ENCODE results near the gene MAST4. TPM values are rescaled to one million over a fixed set of nuclear protein-coding genes. Genes with fewer than 3 reads are reported as not detected.

Gene MAST4
- total RNA-seq, 1 donor from 2014 or later: 55.2 TPM

DNA sequence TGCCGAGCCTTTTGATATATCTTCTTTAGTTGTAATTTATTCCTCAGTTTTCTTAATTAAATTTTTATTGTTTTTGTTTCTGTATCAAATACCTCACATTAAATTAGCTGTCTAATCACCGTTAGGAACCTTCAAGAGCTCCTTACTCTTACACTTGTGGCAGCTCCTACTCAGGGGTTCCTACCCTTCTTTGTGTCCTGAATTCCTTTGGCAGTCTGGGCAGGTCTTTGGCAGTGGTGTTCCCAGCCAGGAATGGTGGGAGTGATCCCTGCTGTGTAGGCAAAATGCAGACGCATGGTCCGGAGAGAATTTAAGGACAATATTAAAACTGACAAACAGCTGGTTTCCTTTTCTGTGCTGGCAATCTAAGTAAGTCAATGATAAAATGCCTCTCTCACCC lies 41.8 kb downstream of the MAST4 start:
- DNase-seq (ENCODE audit: low spot score in 2 of 2): no peak
- no peaks in the 10 kb centered on the region for H3K36me3 ChIP-seq
- H3K27ac ChIP-seq: no peak overlapping the region
- H3K27me3 ChIP-seq: no peaks in the 10 kb centered on the region
- H3K4me1 ChIP-seq: no peaks in the 10 kb centered on the region
- H3K4me3 ChIP-seq: no peak overlapping the region
- TF ChIP-seq, protein P1, sequence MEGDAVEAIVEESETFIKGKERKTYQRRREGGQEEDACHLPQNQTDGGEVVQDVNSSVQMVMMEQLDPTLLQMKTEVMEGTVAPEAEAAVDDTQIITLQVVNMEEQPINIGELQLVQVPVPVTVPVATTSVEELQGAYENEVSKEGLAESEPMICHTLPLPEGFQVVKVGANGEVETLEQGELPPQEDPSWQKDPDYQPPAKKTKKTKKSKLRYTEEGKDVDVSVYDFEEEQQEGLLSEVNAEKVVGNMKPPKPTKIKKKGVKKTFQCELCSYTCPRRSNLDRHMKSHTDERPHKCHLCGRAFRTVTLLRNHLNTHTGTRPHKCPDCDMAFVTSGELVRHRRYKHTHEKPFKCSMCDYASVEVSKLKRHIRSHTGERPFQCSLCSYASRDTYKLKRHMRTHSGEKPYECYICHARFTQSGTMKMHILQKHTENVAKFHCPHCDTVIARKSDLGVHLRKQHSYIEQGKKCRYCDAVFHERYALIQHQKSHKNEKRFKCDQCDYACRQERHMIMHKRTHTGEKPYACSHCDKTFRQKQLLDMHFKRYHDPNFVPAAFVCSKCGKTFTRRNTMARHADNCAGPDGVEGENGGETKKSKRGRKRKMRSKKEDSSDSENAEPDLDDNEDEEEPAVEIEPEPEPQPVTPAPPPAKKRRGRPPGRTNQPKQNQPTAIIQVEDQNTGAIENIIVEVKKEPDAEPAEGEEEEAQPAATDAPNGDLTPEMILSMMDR (IDR thresholded peaks at IDR 0.05): no peak
- intact Hi-C loops (cut with DNase I): no loop called here
- H3K9me3 ChIP-seq: no peaks in the 10 kb centered on the region

DNA sequence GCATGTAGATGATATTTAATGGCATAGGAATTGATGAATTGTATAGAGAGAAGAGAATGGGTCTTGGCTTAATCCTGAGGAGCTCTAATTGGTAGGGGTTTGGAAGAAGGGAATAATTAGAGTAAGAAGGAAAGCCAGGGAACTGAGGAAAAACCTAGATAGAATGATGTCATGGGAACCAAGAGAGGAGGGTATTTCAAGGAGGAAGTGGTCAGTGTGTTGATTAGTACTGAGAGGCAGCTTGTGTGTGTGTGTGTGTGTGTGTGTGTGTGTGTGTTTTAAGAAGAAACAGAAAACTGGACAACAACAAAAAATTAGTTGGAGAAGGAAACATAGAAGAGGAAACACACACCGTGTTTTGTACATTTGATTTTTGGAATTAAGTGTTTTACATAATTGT lies 42.8 kb downstream of the MAST4 start:
- no peaks in the 10 kb centered on the region for H3K27me3 ChIP-seq
- no peak overlapping the region for H3K27ac ChIP-seq
- no peak for DNase-seq (ENCODE audit: low spot score in 2 of 2)
- no peaks in the 10 kb centered on the region for H3K9me3 ChIP-seq
- H3K36me3 ChIP-seq: no peaks in the 10 kb centered on the region
- TF ChIP-seq, protein P1 (IDR thresholded peaks at IDR 0.05): no peak
- no peak overlapping the region for H3K4me3 ChIP-seq
- H3K4me1 ChIP-seq: no peaks in the 10 kb centered on the region
- intact Hi-C loops (cut with DNase I): no loop called here

DNA sequence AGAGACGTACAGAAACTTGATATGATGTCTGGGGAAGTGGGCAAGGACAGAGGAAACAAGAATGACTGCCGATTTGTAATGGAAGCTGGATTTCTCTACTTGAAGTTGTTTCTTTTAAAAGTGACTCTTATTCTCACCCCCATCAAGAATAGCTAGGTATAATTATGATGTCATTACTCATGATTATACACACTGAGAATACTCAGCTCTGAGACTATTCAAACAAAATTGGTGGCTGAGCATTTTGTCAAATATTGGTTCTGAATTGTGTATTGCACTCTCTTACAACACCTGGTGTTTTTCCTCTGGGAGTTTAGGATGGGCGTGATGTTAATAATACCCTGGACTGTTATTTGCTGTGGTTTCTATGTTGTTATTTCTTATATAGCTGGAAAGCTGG lies 46.3 kb downstream of the MAST4 start:
- intact Hi-C loops (cut with DNase I): no loop called here
- DNase-seq (ENCODE audit: low spot score in 2 of 2): no peak
- no peaks in the 10 kb centered on the region for H3K9me3 ChIP-seq
- H3K4me1 ChIP-seq: no peaks in the 10 kb centered on the region
- H3K27me3 ChIP-seq: no peaks in the 10 kb centered on the region
- TF ChIP-seq, protein P1 (IDR thresholded peaks at IDR 0.05): no peak
- no peak overlapping the region for H3K4me3 ChIP-seq
- H3K27ac ChIP-seq: no peak overlapping the region
- H3K36me3 ChIP-seq: no peaks in the 10 kb centered on the region

DNA sequence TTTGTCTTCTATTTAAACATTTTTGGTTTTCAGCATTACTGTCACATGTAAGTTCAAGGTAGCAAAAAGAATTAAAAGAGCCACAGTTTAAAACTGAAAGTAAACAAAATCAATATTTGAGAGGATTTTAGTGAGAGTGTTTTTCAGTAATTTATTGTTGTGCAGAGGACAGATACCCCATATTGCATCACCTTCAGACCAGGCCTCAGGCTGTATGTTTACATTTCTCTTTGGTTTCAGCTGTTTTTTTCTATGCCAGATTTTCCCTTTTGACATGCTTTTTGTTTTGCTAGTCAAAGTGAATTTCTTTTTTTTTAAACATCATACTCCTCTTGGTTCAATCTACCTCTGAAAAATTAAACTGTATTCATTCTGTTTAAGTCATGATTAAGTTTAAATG lies 47.2 kb downstream of the MAST4 start:
- Histone ChIP-seq H3K27ac (no peak overlapping the region), H3K9me3 (no peaks in the 10 kb centered on the region), H3K36me3 (no peaks in the 10 kb centered on the region), H3K4me1 (no peaks in the 10 kb centered on the region), H3K4me3 (no peak overlapping the region), H3K27me3 (no peaks in the 10 kb centered on the region)
- TF ChIP-seq, protein P1 (IDR thresholded peaks at IDR 0.05): no peak
- DNase-seq (ENCODE audit: low spot score in 2 of 2): no peak
- intact Hi-C loops (cut with DNase I): no loop called here

DNA sequence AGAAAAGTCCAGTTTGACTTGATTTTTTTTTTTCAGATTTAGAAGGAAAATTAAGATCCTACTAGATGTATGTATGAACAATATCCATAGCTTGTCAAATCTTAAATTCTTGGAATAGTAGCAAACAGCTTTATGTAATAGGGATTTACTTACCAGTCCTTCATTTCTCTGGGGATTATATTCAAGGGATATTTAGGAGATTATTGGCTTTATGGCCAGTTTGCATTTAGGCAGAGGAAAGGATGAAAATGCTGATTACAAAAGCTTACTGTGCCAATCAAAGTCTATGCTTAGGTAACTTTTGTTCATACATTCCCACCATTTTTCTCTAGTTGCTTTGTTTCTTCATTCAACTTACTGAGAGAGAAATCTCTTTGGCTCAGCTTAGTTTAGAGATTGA lies 47.9 kb downstream of the MAST4 start:
- intact Hi-C loops (cut with DNase I): no loop called here
- TF ChIP-seq, protein P1 (IDR thresholded peaks at IDR 0.05): no peak
- no peaks in the 10 kb centered on the region for H3K9me3 ChIP-seq
- no peaks in the 10 kb centered on the region for H3K36me3 ChIP-seq
- no peaks in the 10 kb centered on the region for H3K4me1 ChIP-seq
- H3K27me3 ChIP-seq: no peaks in the 10 kb centered on the region
- no peak overlapping the region for H3K4me3 ChIP-seq
- H3K27ac ChIP-seq: no peak overlapping the region
- DNase-seq (ENCODE audit: low spot score in 2 of 2): no peak

DNA sequence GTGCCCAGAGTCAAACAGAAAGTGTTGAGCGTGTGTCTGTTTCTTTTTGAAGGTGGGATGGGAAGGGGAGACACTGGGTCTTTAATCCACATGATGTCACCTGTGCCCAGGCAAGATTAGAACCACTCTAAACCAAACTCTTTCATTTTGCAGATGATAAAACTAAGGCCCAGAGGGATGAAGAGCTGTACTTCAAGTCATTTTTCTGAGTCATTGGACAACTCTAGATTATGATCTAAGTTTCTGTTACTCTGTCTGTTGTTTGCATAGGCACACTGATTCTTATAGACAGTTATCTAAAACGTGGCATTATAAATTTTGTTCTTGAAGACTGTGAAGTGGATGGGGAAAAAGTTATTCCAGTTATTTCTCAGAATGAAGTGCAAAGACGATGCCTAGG lies 48.8 kb downstream of the MAST4 start:
- H3K9me3 ChIP-seq: no peaks in the 10 kb centered on the region
- TF ChIP-seq, protein P1 (IDR thresholded peaks at IDR 0.05): no peak
- H3K4me3 ChIP-seq: no peak overlapping the region
- no peak for DNase-seq (ENCODE audit: low spot score in 2 of 2)
- H3K36me3 ChIP-seq: no peaks in the 10 kb centered on the region
- intact Hi-C loops (cut with DNase I): no loop called here
- H3K27ac ChIP-seq: no peak overlapping the region
- no peaks in the 10 kb centered on the region for H3K4me1 ChIP-seq
- no peaks in the 10 kb centered on the region for H3K27me3 ChIP-seq
